ENCODE data around the gene SERPINA1. TPM values are rescaled to one million over a fixed set of nuclear protein-coding genes. Genes with fewer than 3 reads are reported as not detected.
"Not testable (repeated sequence)": the region's sequence is repeated elsewhere in the genome, so short reads cannot be mapped to it uniquely, and the experiment has no call there.

Gene SERPINA1
- polyA plus RNA-seq, 1 donor: 1,712 TPM

DNA sequence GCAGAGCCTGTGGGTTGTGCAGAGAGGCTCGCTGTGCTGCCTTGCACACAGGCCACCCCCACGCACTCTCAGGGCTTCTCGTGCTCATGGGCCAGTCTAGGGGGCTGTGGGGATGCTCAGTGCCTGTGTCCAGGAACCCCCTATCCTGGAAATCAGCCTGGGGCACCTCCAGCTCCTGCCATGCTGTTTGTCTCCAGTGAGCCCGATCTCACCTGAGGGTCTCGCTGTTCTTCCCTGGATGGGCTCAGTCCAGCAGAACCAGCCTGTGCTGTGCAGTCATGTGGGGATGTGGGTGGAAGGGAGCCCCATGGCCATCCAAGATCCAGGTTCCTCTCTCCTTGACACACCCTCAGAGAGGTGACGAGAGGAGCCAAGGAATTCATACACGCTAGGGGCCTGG is 26.7 kb downstream of the SERPINA1 start:
- DNase-seq: peak in 1 of 2 donors; percentile 32
- WGBS (ENCODE audit: insufficient coverage, low lambda C conversion rate): no CpG with 5 or more reads among the region's 7 CpGs

DNA sequence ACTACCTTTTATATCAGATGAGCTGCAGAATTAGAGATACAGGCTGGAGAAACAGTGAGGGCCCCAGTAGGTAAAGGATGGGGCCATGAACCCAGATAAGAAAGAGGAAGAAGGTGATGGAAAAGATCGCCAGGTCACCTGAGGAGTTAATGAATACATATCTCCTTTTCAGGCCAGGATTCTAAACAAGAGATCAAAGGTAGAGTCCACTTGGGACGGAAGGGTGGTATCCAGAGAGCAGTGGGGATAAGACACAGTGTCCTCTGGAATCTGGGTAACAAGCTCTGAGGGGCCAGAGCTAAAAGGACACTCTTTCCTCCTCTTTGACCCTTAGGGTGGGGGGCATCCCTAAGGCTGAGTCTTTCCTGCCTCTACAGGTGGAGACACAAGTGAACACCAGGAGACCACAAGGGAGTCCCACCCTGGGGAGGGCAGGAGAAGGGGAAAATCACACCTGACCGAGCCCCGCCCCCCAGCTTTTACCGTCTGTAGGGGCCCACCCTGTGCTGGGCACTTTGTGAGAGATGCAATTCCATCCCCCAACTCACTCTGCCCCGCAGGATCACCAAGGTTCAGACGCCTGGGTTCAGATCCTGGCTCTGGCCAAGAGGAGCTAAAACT is 27.3 kb downstream of the SERPINA1 start:
- no peaks in the 10 kb centered on the region for H3K9me3 ChIP-seq (ENCODE audit: control insufficient read depth, low read depth, low read length)
- H3K27ac ChIP-seq (ENCODE audit: low read length): peak overlapping the region; percentile 91
- H3K4me1 ChIP-seq (ENCODE audit: control insufficient read depth, insufficient read depth, low read length): peaks cover 33% of the 10 kb centered on the region
- peak; percentile 76 to 88 for DNase-seq
- no CpG with 5 or more reads among the region's 7 CpGs for WGBS (ENCODE audit: insufficient coverage, low lambda C conversion rate)
- no peak overlapping the region for H3K4me3 ChIP-seq (ENCODE audit: low read length)
- no peaks in the 10 kb centered on the region for H3K36me3 ChIP-seq (ENCODE audit: control insufficient read depth, insufficient read depth, low read length)
- no peaks in the 10 kb centered on the region for H3K27me3 ChIP-seq (ENCODE audit: control insufficient read depth, insufficient read depth, low read length)

More for the DNA sequence above, 26.7 kb downstream of the SERPINA1 start:
- Histone ChIP-seq H3K4me3 (ENCODE audit: low read length) (no peak overlapping the region), H3K27ac (ENCODE audit: low read length) (peak overlapping the region; percentile 91), H3K9me3 (ENCODE audit: control insufficient read depth, low read depth, low read length) (no peaks in the 10 kb centered on the region), H3K4me1 (ENCODE audit: control insufficient read depth, insufficient read depth, low read length) (peaks cover 30% of the 10 kb centered on the region), H3K36me3 (ENCODE audit: control insufficient read depth, insufficient read depth, low read length) (no peaks in the 10 kb centered on the region), H3K27me3 (ENCODE audit: control insufficient read depth, insufficient read depth, low read length) (no peaks in the 10 kb centered on the region)

DNA sequence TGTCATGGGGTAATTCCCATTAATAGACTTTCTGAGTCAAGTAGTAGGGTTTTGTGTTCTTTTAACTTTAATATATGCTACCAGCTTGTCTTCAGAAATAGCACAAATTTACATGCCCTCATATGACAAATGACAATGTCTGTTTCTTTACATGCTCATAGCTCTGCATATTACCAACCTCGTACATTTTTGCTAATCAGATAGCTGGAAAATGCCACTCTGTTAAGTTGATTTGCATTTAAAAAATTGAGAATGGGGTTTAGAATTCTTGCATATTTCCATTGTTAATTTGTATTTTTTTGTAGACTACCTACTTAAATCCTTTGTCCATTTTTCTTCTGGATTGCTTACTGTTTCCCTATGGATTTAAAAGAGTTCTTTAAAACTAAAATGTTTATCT is 31.2 kb downstream of the SERPINA1 start:
- Histone ChIP-seq H3K4me1 (ENCODE audit: control insufficient read depth, insufficient read depth, low read length) (peaks cover 27% of the 10 kb centered on the region), H3K9me3 (ENCODE audit: control insufficient read depth, low read depth, low read length) (no peaks in the 10 kb centered on the region), H3K36me3 (ENCODE audit: control insufficient read depth, insufficient read depth, low read length) (no peaks in the 10 kb centered on the region), H3K27ac (ENCODE audit: low read length) (no peak overlapping the region), H3K4me3 (ENCODE audit: low read length) (no peak overlapping the region), H3K27me3 (ENCODE audit: control insufficient read depth, insufficient read depth, low read length) (no peaks in the 10 kb centered on the region)
- WGBS (ENCODE audit: insufficient coverage, low lambda C conversion rate): no CpG with 5 or more reads among the region's 1 CpG
- no peak for DNase-seq

DNA sequence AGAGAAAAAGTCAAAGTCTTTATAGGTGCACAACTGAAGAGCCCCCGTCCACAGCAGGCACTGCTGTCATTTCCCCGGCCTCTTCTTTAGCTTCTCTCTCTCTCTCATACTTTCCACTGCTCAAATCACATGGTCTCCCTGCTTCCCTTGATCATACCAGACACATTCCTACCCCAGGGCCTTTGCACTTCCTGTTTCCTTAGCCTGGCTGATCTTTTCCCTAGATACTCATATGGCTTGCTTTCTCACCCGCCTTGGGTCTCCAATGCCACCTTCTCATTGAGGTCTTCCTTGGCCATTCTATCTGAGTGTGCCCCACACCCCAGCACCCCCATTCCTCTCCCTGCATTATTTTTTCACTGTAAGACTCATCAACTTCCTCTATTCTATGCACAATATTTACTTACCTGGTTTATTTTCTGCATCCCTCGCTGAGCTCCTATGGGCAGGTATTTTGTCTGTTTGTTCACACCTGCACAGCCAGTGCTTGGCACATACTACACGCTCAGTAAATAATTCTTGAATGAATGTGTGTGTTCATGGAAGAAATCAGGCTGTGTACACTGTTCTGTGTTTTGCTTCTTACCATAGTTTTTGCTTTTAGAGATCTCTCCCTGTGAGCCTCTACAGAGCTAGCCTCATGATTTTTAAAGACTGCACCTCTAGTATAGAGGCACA is 31.9 kb downstream of the SERPINA1 start:
- Histone ChIP-seq H3K9me3 (ENCODE audit: control insufficient read depth, low read depth, low read length) (no peaks in the 10 kb centered on the region), H3K4me1 (ENCODE audit: control insufficient read depth, insufficient read depth, low read length) (peaks cover 22% of the 10 kb centered on the region), H3K36me3 (ENCODE audit: control insufficient read depth, insufficient read depth, low read length) (no peaks in the 10 kb centered on the region), H3K27ac (ENCODE audit: low read length) (peak overlapping the region; percentile 8), H3K27me3 (ENCODE audit: control insufficient read depth, insufficient read depth, low read length) (no peaks in the 10 kb centered on the region), H3K4me3 (ENCODE audit: low read length) (no peak overlapping the region)
- 90% methylated on average over 2 of the region's 5 CpGs for WGBS (ENCODE audit: insufficient coverage, low lambda C conversion rate)
- DNase-seq: no peak

DNA sequence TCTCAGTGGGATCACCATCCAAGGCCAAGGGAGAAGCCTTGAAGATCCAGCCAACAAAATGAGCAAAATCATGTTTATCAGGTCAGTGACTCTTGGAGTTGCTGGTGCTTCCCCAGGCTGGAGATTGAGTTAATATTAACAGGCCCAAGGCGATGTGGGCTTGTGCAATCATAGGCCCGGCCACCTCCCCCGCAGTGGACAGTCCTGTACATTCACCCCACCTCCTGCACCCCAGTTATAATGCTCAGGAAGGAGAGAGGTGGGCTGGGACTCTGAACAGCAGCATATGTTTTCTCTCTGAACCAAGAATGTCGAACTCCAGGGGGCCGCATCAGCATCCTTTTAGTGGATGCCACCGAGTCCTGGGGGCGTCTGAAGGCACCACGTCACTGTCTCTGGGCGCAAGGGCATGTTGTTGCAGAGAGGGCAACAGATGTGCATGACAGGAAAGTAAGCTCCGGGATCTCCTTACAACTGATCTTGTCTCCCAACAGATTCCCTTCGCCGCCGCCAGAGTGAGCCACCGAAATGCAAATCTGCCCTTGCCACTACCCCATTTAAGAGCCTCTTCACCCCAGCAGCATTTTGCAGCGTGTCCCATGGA is 33.1 kb downstream of the SERPINA1 start:
- Histone ChIP-seq H3K27me3 (ENCODE audit: control insufficient read depth, insufficient read depth, low read length) (no peaks in the 10 kb centered on the region), H3K36me3 (ENCODE audit: control insufficient read depth, insufficient read depth, low read length) (no peaks in the 10 kb centered on the region), H3K27ac (ENCODE audit: low read length) (peak overlapping the region; percentile 78), H3K4me1 (ENCODE audit: control insufficient read depth, insufficient read depth, low read length) (peaks cover 11% of the 10 kb centered on the region), H3K9me3 (ENCODE audit: control insufficient read depth, low read depth, low read length) (no peaks in the 10 kb centered on the region), H3K4me3 (ENCODE audit: low read length) (no peak overlapping the region)
- DNase-seq: peak; percentile 67 to 86
- WGBS (ENCODE audit: insufficient coverage, low lambda C conversion rate): no CpG with 5 or more reads among the region's 15 CpGs

DNA sequence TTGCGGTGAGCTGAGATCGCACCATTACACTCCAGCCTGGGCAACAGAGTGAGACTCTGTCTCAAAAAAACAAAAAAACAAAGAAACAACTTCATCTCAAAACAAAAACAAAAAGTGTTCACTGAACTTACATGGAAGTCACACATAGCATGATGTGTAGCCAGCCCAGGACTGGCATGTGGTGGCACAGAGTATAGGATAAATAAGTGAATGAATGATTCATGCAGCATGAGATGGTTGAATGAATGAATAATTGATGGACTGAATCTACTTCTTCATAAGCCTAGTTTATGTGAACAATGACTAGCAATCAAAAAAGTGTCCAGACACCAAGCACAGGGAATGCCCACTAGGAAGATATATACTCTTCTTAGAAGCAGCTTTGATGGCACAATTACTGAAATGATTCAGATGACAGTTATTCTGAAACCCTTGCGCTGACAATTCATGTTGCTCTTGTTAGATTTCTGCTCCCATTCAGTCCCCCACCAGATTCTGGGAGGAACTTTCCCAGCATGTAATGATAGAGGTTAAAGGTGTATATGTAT is 33.7 kb downstream of the SERPINA1 start:
- Histone ChIP-seq H3K27me3 (ENCODE audit: control insufficient read depth, insufficient read depth, low read length) (no peaks in the 10 kb centered on the region), H3K9me3 (ENCODE audit: control insufficient read depth, low read depth, low read length) (no peaks in the 10 kb centered on the region), H3K4me1 (ENCODE audit: control insufficient read depth, insufficient read depth, low read length) (peaks cover 10% of the 10 kb centered on the region), H3K36me3 (ENCODE audit: control insufficient read depth, insufficient read depth, low read length) (no peaks in the 10 kb centered on the region), H3K27ac (ENCODE audit: low read length) (peak overlapping the region; percentile 78), H3K4me3 (ENCODE audit: low read length) (no peak overlapping the region)
- WGBS (ENCODE audit: insufficient coverage, low lambda C conversion rate): no CpG with 5 or more reads among the region's 3 CpGs
- no peak for DNase-seq

DNA sequence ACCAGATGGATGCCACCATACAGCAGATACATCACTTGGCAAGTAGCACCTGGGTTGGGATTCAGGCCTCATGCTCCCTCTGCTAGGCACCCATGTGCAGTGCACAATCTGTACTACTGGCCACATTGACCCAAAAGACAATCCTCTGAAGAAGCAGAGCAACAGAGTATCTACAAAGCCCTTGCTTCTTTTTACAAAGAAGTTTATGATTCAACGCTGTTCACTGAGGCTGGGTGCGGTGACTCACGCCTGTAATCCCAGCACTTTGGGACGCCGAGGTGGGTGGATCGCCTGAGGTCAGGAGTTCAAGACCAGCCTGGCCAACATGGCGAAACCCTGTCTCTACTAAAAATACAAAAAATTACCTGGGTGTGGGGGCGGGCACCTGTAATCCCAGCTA is 34.2 kb downstream of the SERPINA1 start:
- H3K9me3 ChIP-seq (ENCODE audit: control insufficient read depth, low read depth, low read length); H3K27me3 ChIP-seq (ENCODE audit: control insufficient read depth, insufficient read depth, low read length); H3K27ac ChIP-seq (ENCODE audit: low read length); DNase-seq; H3K36me3 ChIP-seq (ENCODE audit: control insufficient read depth, insufficient read depth, low read length); H3K4me3 ChIP-seq (ENCODE audit: low read length): not testable (repeated sequence)
- H3K4me1 ChIP-seq (ENCODE audit: control insufficient read depth, insufficient read depth, low read length): peaks cover 10% of the 10 kb centered on the region
- WGBS (ENCODE audit: insufficient coverage, low lambda C conversion rate): no CpG with 5 or more reads among the region's 8 CpGs

DNA sequence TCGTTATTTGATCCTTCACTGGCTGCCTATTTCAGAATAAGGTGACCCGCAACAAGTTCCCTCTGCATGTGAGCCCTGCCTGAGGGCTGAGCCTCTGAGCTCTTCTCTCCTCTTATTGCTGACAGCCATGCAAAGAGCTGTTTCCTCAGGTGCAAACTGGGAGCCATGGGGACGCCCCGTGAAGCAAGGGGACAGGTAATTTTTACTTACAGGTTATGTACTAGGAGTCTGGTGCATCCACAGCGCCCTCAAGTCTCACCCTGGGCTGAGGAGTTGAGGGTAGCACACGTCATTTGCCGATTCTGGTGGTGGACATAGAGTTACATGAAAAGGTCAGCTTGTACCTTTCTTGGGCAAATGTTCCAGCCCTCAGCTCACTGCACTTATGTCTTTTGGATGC is 39.1 kb downstream of the SERPINA1 start:
- no peaks in the 10 kb centered on the region for H3K4me1 ChIP-seq (ENCODE audit: control insufficient read depth, insufficient read depth, low read length)
- H3K4me3 ChIP-seq (ENCODE audit: low read length): no peak overlapping the region
- H3K36me3 ChIP-seq (ENCODE audit: control insufficient read depth, insufficient read depth, low read length): no peaks in the 10 kb centered on the region
- DNase-seq: no peak
- H3K27ac ChIP-seq (ENCODE audit: low read length): no peak overlapping the region
- H3K27me3 ChIP-seq (ENCODE audit: control insufficient read depth, insufficient read depth, low read length): no peaks in the 10 kb centered on the region
- H3K9me3 ChIP-seq (ENCODE audit: control insufficient read depth, low read depth, low read length): no peaks in the 10 kb centered on the region
- WGBS (ENCODE audit: insufficient coverage, low lambda C conversion rate): no CpG with 5 or more reads among the region's 7 CpGs

DNA sequence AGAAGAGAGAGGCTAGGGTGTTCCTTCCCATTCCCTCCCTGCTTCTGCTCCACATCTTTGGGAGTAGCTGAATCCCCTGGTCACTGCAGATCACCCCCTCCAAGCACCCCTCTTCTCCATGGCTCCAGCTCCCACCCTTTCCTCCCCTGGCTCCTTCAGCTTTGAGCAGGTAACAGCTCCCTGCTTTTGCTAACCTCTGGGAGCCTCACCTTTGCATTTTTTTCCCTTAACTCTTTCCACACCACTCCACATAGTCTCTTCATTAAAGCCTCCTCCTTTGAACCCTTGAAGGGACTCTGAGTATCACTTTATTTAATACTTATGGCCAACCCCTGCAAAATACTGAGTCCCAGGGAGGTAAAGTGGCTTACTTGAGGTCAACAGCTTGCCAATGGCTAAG is 39.6 kb downstream of the SERPINA1 start:
- no peaks in the 10 kb centered on the region for H3K4me1 ChIP-seq (ENCODE audit: control insufficient read depth, insufficient read depth, low read length)
- H3K27ac ChIP-seq (ENCODE audit: low read length): no peak overlapping the region
- H3K9me3 ChIP-seq (ENCODE audit: control insufficient read depth, low read depth, low read length): no peaks in the 10 kb centered on the region
- H3K36me3 ChIP-seq (ENCODE audit: control insufficient read depth, insufficient read depth, low read length): no peaks in the 10 kb centered on the region
- no peak for DNase-seq
- H3K27me3 ChIP-seq (ENCODE audit: control insufficient read depth, insufficient read depth, low read length): no peaks in the 10 kb centered on the region
- H3K4me3 ChIP-seq (ENCODE audit: low read length): no peak overlapping the region

DNA sequence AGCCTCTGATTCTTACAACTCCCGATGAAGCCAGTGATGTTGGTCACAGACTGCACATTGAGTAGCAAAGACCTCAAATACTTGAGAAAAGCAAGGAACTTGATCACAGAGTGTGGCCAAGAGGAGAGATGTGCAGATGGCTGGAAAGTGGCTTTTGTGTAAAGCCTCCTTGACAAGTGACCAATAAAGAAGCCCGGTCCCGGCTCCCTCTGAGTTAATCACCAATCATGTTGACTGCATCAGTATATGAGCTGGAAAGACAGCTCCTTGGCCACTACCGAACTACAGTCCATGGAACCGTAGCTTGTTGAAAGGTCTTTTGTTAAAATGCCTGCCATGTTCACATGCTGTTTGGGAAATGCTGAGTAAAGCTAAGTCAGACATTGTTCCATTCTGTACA is 41.6 kb downstream of the SERPINA1 start:
- no peak overlapping the region for H3K4me3 ChIP-seq (ENCODE audit: low read length)
- H3K9me3 ChIP-seq (ENCODE audit: control insufficient read depth, low read depth, low read length): no peaks in the 10 kb centered on the region
- H3K4me1 ChIP-seq (ENCODE audit: control insufficient read depth, insufficient read depth, low read length): peaks cover 14% of the 10 kb centered on the region
- H3K27me3 ChIP-seq (ENCODE audit: control insufficient read depth, insufficient read depth, low read length): no peaks in the 10 kb centered on the region
- no peaks in the 10 kb centered on the region for H3K36me3 ChIP-seq (ENCODE audit: control insufficient read depth, insufficient read depth, low read length)
- H3K27ac ChIP-seq (ENCODE audit: low read length): no peak overlapping the region
- DNase-seq: no peak
- WGBS (ENCODE audit: insufficient coverage, low lambda C conversion rate): no CpG with 5 or more reads among the region's 5 CpGs

Data from large intestine (tissue), 3 donors.